Glutamatergic neuron (in vitro differentiated cells): Measurements from ENCODE around the gene RBM33. TPM values are rescaled to one million over a fixed set of nuclear protein-coding genes. Genes with fewer than 3 reads are reported as not detected.

Experiments used
- DNase-seq: peaks from one replicate; pipeline ENCODE4 v3.0.0; 2022
- H3K27ac Mint-ChIP-seq: one replicate; pipeline ENCODE4 v1.8.0; 2020; ENCODE audit warnings: mild to moderate bottlenecking, mixed read lengths, inconsistent platforms; ENCODE audit not compliant: unreplicated experiment
- H3K27me3 Mint-ChIP-seq: one replicate; pipeline ENCODE4 v1.8.0; 2020; ENCODE audit warnings: mild to moderate bottlenecking, moderate library complexity, mixed read lengths, inconsistent platforms; ENCODE audit not compliant: unreplicated experiment
- H3K36me3 Mint-ChIP-seq: one replicate; pipeline ENCODE4 v1.8.0; 2020; ENCODE audit warnings: mild to moderate bottlenecking, mixed read lengths, inconsistent platforms; ENCODE audit not compliant: unreplicated experiment
- H3K4me1 Mint-ChIP-seq: one replicate; pipeline ENCODE4 v1.8.0; 2020; ENCODE audit warnings: mild to moderate bottlenecking, low read depth, mixed read lengths, inconsistent platforms; ENCODE audit not compliant: unreplicated experiment
- H3K4me3 Mint-ChIP-seq: one replicate; pipeline ENCODE4 v1.8.0; 2020; ENCODE audit warnings: mild to moderate bottlenecking, mixed read lengths, inconsistent platforms; ENCODE audit not compliant: unreplicated experiment
- H3K9me3 Mint-ChIP-seq: one replicate; pipeline ENCODE4 v1.8.0; 2020; ENCODE audit warnings: mild to moderate bottlenecking, moderate library complexity, mixed read lengths, inconsistent platforms; ENCODE audit not compliant: unreplicated experiment
- CTCF ChIP-seq: fragments of 200-600 bp; sonication (generic); IDR thresholded peaks from one replicate; pipeline ENCODE4 v1.5.0; 2021; ENCODE audit not compliant: partially characterized antibody, unreplicated experiment
- total RNA-seq: library from RNA; stranded (reverse); fragmentation: NEBNext Ultra II Directional; extraction: Animal tissue kit (Norgen Biotek cat#: 25700); gene quantifications from one replicate; pipeline ENCODE4 v1.2.1, GENCODE V29; 2021; ENCODE audit not compliant: unreplicated experiment

Gene RBM33
- total RNA-seq, 1 donor from 2014 or later: 67.5 TPM

GRCh38 chr7:155692317-155692716 lies 47.9 kb downstream of the RBM33 start:
- DNase-seq: no peak
- H3K27ac Mint-ChIP-seq: no peak overlapping the region
- TF ChIP-seq CTCF: no peak
- no peaks in the 10 kb centered on the region for H3K27me3 Mint-ChIP-seq
- H3K4me3 Mint-ChIP-seq: no peak overlapping the region
- peaks cover 8% of the 10 kb centered on the region for H3K36me3 Mint-ChIP-seq
- H3K9me3 Mint-ChIP-seq: no peaks in the 10 kb centered on the region
- H3K4me1 Mint-ChIP-seq: peaks cover 5% of the 10 kb centered on the region

GRCh38 chr7:155693826-155694225 lies 49.4 kb downstream of the RBM33 start:
- peaks cover 5% of the 10 kb centered on the region for H3K4me1 Mint-ChIP-seq
- no peak for TF ChIP-seq CTCF
- H3K9me3 Mint-ChIP-seq: no peaks in the 10 kb centered on the region
- H3K4me3 Mint-ChIP-seq: no peak overlapping the region
- DNase-seq: no peak
- H3K27ac Mint-ChIP-seq: no peak overlapping the region
- no peaks in the 10 kb centered on the region for H3K27me3 Mint-ChIP-seq
- peaks cover 8% of the 10 kb centered on the region for H3K36me3 Mint-ChIP-seq

GRCh38 chr7:155694851-155695250 lies 50.4 kb downstream of the RBM33 start:
- Mint-ChIP-seq H3K27ac (no peak overlapping the region), H3K9me3 (no peaks in the 10 kb centered on the region), H3K27me3 (no peaks in the 10 kb centered on the region), H3K4me3 (no peak overlapping the region), H3K4me1 (peaks cover 5% of the 10 kb centered on the region), H3K36me3 (peaks cover 4% of the 10 kb centered on the region)
- no peak for TF ChIP-seq CTCF
- no peak for DNase-seq

- Mint-ChIP-seq H3K36me3 (no peaks in the 10 kb centered on the region), H3K27me3 (no peaks in the 10 kb centered on the region), H3K27ac (no peak overlapping the region), H3K4me1 (peaks cover 5% of the 10 kb centered on the region), H3K4me3 (no peak overlapping the region), H3K9me3 (no peaks in the 10 kb centered on the region)
- no peak for TF ChIP-seq CTCF
- DNase-seq: no peak
These were observed 52.3 kb downstream of the RBM33 start for GRCh38 chr7:155696747-155697146.

GRCh38 chr7:155698633-155699032 lies 54.2 kb downstream of the RBM33 start:
- Mint-ChIP-seq H3K27ac (no peak overlapping the region), H3K4me3 (no peak overlapping the region)

More at GRCh38 chr7:155698633-155699032, 54.2 kb downstream of the RBM33 start:
- H3K27me3 Mint-ChIP-seq: no peaks in the 10 kb centered on the region
- no peaks in the 10 kb centered on the region for H3K9me3 Mint-ChIP-seq
- no peak for TF ChIP-seq CTCF
- H3K36me3 Mint-ChIP-seq: peaks cover 3% of the 10 kb centered on the region
- DNase-seq: no peak
- peaks cover 3% of the 10 kb centered on the region for H3K4me1 Mint-ChIP-seq
